Spleen (tissue), 7 donors: Measurements from ENCODE around the gene TP73.

ENCODE experiments used
- POLR2A ChIP-seq, 3 donors: fragments of 450-650 bp; IDR thresholded peaks; one replicate each; pipeline ENCODE4 v1.5.1; 2017; ENCODE audit warnings: antibody characterized with exemption in 3 of 3, mild to moderate bottlenecking in 1 of 3
- POLR2AphosphoS5 ChIP-seq, 3 donors: sonication (generic); formaldehyde crosslinking; IDR thresholded peaks; one replicate each; pipeline ENCODE4 v1.5.1; 2017; ENCODE audit warnings: antibody characterized with exemption in 3 of 3
- TF ChIP-seq, protein P1 (sequence below), 11 experiments: fragments of 200-600 bp in 7 of 11; fragments of 450-650 bp in 4 of 11; sonication (generic) in 4 of 11; IDR thresholded peaks in 8 of 11; conservative IDR thresholded peaks in 3 of 11; 1 replicate in 7 of 11; 2 replicates in 4 of 11; pipeline versions ENCODE4 v1.4.0 to v1.8.0; 2016 to 2021; ENCODE audit warnings: antibody characterized with exemption in 11 of 11, inconsistent platforms in 4 of 11, mild to moderate bottlenecking in 1 of 11
- donor health status: DM: no; HTN: no; CAD: no; lungs with moderate emphysema.
- donor health status: DM: no; HTN: no; CAD: no.
- donor health status: DM: no; HTN: no; CAD: no.

DNA sequence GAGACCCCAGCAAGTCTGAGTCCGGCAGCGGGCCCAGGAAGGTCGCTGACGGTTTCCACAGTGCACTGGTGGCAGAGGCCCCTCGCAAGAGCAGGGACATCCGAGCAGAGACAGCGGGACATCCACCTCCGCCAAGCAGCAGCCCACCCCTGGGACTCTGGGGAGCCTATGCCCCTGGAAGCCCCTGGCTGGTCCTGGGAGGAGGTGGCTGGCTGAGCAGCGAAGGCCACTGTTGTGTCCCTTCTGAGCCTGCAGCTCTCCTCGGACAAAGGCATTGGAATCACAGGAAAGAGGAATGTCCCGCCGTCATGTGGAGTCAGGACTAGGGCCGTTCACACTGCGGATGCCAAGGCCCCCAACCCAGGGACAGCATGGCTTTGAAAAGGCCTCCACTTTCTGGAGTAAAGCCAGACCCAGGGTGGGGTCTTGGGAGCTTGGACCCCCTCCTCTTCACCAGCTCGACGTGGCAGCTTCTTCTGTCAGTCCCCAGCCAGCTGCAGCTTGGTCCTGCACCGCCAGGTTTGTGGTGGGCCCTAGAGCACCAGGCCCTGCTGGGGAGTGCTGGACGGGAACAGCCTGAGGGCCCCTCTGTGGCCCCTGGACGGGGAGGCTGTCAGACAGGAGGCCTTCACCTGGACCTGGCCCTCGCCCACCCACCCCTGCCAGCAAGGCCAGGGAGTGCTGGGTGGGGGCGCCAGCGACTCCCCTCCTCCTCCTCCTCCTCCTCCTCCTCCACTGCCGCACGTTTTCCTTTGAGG lies 42.4 kb upstream of the TP73 start:
- TF ChIP-seq POLR2AphosphoS5 (IDR thresholded peaks at IDR 0.05), result no peak
- no peak for TF ChIP-seq POLR2A (IDR thresholded peaks at IDR 0.05)
- TF ChIP-seq, protein P1, sequence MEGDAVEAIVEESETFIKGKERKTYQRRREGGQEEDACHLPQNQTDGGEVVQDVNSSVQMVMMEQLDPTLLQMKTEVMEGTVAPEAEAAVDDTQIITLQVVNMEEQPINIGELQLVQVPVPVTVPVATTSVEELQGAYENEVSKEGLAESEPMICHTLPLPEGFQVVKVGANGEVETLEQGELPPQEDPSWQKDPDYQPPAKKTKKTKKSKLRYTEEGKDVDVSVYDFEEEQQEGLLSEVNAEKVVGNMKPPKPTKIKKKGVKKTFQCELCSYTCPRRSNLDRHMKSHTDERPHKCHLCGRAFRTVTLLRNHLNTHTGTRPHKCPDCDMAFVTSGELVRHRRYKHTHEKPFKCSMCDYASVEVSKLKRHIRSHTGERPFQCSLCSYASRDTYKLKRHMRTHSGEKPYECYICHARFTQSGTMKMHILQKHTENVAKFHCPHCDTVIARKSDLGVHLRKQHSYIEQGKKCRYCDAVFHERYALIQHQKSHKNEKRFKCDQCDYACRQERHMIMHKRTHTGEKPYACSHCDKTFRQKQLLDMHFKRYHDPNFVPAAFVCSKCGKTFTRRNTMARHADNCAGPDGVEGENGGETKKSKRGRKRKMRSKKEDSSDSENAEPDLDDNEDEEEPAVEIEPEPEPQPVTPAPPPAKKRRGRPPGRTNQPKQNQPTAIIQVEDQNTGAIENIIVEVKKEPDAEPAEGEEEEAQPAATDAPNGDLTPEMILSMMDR (IDR thresholded peaks at IDR 0.05 in 8 of 11, conservative IDR thresholded peaks at IDR 0.05 in 3 of 11), result no peak
